ENCODE data around the gene MPHOSPH9. TPM values are rescaled to one million over a fixed set of nuclear protein-coding genes. Genes with fewer than 3 reads are reported as not detected.

MPHOSPH9 gene
- total and polyA plus RNA-seq, 12 donors: 11.7 to 61.7 (median 23.5) TPM

DNA sequence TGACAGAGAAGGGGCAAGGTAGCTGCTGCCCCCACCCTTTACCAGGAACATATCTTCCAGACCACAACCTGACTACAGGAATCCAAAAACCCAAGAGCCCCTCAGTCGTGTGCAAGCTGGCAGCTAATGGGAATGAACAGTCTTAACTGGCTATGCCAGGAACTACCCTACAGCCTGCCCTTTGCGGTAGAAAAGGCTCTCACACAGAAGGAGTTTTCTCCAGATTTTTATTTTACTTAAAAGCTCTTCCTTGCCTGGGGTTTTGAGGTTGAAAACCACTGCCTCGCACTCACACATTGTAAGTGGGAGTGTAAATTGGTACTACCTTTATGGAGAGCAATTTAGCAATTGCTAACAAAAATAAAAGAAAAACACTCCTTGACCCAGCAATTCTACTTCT is 110.3 kb downstream of the MPHOSPH9 start:
- H3K36me3 ChIP-seq (replicated peaks in 1 of 2): no peaks in the 10 kb centered on the region
- no peak for DNase-seq
- no peaks in the 10 kb centered on the region for H3K9me3 ChIP-seq (replicated peaks in 1 of 3)
- TF ChIP-seq, protein P1, sequence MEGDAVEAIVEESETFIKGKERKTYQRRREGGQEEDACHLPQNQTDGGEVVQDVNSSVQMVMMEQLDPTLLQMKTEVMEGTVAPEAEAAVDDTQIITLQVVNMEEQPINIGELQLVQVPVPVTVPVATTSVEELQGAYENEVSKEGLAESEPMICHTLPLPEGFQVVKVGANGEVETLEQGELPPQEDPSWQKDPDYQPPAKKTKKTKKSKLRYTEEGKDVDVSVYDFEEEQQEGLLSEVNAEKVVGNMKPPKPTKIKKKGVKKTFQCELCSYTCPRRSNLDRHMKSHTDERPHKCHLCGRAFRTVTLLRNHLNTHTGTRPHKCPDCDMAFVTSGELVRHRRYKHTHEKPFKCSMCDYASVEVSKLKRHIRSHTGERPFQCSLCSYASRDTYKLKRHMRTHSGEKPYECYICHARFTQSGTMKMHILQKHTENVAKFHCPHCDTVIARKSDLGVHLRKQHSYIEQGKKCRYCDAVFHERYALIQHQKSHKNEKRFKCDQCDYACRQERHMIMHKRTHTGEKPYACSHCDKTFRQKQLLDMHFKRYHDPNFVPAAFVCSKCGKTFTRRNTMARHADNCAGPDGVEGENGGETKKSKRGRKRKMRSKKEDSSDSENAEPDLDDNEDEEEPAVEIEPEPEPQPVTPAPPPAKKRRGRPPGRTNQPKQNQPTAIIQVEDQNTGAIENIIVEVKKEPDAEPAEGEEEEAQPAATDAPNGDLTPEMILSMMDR (IDR thresholded peaks at IDR 0.05): no peak
- no peak for TF ChIP-seq POLR2A (IDR thresholded peaks at IDR 0.05)
- no peak overlapping the region for H3K27ac ChIP-seq
- H3K27me3 ChIP-seq: no peaks in the 10 kb centered on the region
- 90 to 98% (median 92%) methylated on average over 3 of the region's 3 CpGs for WGBS, 4 donors
- intact Hi-C loops (cut with DNase I): no loop called here
- H3K4me1 ChIP-seq (replicated peaks in 1 of 2): peaks cover 20 to 31% of the 10 kb centered on the region in 2 donors
- no peak overlapping the region for H3K4me3 ChIP-seq

DNA sequence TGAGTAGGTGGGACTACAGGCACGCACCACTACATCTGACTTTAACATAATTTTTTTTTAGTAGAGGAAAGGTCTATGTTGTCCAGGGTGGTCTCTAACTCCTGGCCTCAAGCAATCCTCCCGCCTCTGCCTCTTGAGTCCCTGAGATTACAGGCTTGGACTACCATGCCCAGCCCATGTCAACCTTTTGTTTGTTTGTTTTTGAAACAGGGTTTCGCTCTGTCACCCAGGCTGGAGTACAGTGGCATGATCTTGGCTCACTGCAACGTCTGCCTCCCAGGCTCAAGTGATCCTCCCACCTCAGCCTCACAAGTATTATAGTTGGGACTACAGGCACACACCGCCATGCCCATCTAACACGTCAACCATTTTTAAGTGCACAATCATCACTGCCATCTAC is 111.3 kb downstream of the MPHOSPH9 start:
- 89 to 92% (median 91%) methylated on average over 6 of the region's 6 CpGs for WGBS, 4 donors
- no peaks in the 10 kb centered on the region for H3K9me3 ChIP-seq (replicated peaks in 1 of 3)
- no peaks in the 10 kb centered on the region for H3K27me3 ChIP-seq
- DNase-seq: no peak
- no peaks in the 10 kb centered on the region for H3K36me3 ChIP-seq (replicated peaks in 1 of 2)
- H3K4me1 ChIP-seq (replicated peaks in 1 of 2): peaks cover 14 to 27% of the 10 kb centered on the region in 2 donors
- intact Hi-C loops (cut with DNase I): no loop called here
- no peak overlapping the region for H3K4me3 ChIP-seq
- no peak for TF ChIP-seq POLR2A (IDR thresholded peaks at IDR 0.05)
- TF ChIP-seq, protein P1 (IDR thresholded peaks at IDR 0.05): no peak
- H3K27ac ChIP-seq: peak overlapping the region in 1 of 5 donors; percentile 10

DNA sequence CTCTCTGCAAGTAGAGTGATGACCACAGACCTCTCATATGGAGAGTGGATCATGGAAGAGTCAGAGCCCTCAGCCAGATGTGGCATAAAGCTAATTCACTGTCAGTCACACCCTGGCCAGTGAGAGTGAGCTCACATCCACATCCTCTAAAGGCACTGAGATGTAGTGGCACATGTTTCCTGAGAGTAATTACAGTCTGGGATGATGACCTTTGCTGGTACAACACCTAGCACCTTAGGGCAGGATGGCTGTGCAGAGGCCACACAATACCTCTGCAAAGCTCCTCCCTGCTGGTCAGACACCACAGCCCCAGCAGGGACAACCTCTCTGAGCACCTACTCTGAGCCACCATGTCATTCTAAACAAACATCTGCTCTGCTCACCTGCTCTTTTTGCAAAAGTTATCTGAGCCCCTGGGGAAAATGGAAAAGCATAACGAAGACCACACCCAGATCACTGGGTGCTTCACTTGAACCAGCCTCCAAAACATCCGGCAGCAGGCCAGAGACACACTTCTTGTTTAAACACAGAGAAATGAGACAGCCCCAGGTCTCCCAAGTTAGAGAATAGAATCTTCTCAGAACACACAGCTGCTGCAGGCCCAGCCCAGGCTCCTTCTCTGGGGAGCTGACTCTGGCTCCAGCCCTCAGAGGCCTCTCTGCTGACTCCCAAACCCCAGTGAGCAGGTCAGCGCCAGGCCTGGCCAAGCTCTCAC is 112.3 kb downstream of the MPHOSPH9 start:
- Histone ChIP-seq H3K36me3 (replicated peaks in 1 of 2) (no peaks in the 10 kb centered on the region), H3K27me3 (no peaks in the 10 kb centered on the region), H3K4me1 (replicated peaks in 1 of 2) (peaks cover 19 to 29% of the 10 kb centered on the region in 2 donors), H3K27ac (peak overlapping the region in 2 of 5 donors; percentile 10 to 17), H3K9me3 (replicated peaks in 1 of 3) (no peaks in the 10 kb centered on the region), H3K4me3 (no peak overlapping the region)
- intact Hi-C loops (cut with DNase I): no loop called here
- 57 to 77% (median 73%) methylated on average over 3 of the region's 3 CpGs for WGBS, 4 donors
- DNase-seq: peak in 2 of 7 donors; percentile 32 to 42
- TF ChIP-seq, protein P1 (IDR thresholded peaks at IDR 0.05): no peak
- TF ChIP-seq POLR2A (IDR thresholded peaks at IDR 0.05): no peak

DNA sequence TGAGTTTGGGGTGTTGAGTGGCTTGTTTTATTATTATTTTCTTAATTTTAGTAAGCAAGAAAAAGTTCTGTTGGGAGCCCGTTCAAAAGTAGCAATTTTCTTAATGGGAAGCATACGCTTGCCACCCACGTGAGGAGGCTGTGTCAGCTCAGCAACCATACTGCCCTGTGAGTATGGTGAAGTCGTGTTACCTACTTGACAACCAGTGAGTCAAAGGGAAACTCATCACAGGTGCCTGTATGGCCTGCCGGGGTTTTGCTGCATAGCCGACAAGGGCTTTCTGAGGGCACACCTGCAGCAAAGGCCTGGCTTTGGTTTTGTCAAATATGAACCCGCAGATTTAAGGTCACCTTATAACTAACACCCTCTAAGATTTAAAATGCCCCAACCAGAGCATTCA is 113.1 kb downstream of the MPHOSPH9 start:
- Histone ChIP-seq H3K4me1 (replicated peaks in 1 of 2) (peaks cover 24 to 35% of the 10 kb centered on the region in 2 donors), H3K4me3 (no peak overlapping the region), H3K27ac (no peak overlapping the region), H3K27me3 (no peaks in the 10 kb centered on the region), H3K36me3 (replicated peaks in 1 of 2) (no peaks in the 10 kb centered on the region), H3K9me3 (replicated peaks in 1 of 3) (no peaks in the 10 kb centered on the region)
- intact Hi-C loops (cut with DNase I): no loop called here
- TF ChIP-seq, protein P1 (IDR thresholded peaks at IDR 0.05): no peak
- no peak for TF ChIP-seq POLR2A (IDR thresholded peaks at IDR 0.05)
- DNase-seq: no peak
- 87 to 92% (median 92%) methylated on average over 4 to 7 of the region's 7 CpGs for WGBS, 4 donors
